VCaP (cell line): ENCODE results near the gene FAR2.

Source experiments
- H3K27ac ChIP-seq: fragments of 450-650 bp; 2 replicates; pipeline ENCODE4 v1.5.1; 2017
- CTCF ChIP-seq: fragments of 450-650 bp; conservative IDR thresholded peaks from 2 replicates; pipeline ENCODE4 v1.5.1; 2017; ENCODE audit warnings: mild to moderate bottlenecking, moderate library complexity

FAR2 gene

GRCh38 chr12:29241821-29242591 lies 92.9 kb downstream of the FAR2 start:
- H3K27ac ChIP-seq: no peak overlapping the region
- TF ChIP-seq CTCF: no peak

GRCh38 chr12:29242921-29243431 lies 93.9 kb downstream of the FAR2 start:
- TF ChIP-seq CTCF: no peak
- H3K27ac ChIP-seq: no peak overlapping the region

- TF ChIP-seq CTCF: no peak
- H3K27ac ChIP-seq: no peak overlapping the region
Measured at GRCh38 chr12:29244159-29244765, 95.2 kb downstream of the FAR2 start.

GRCh38 chr12:29245246-29245645 lies 96.2 kb downstream of the FAR2 start:
- TF ChIP-seq CTCF: no peak
- no peak overlapping the region for H3K27ac ChIP-seq

GRCh38 chr12:29249930-29250329 lies 100.9 kb downstream of the FAR2 start:
- no peak for TF ChIP-seq CTCF
- H3K27ac ChIP-seq: no peak overlapping the region

- no peak overlapping the region for H3K27ac ChIP-seq
- TF ChIP-seq CTCF: no peak
Measured at GRCh38 chr12:29253906-29254625, 105.0 kb downstream of the FAR2 start.

- H3K27ac ChIP-seq: no peak overlapping the region
- TF ChIP-seq CTCF: no peak
Measured at GRCh38 chr12:29255042-29255441, 106.0 kb downstream of the FAR2 start.
